TTC549 (cell line): Measurements from ENCODE around the gene RBM33.
"Not testable (repeated sequence)": the region's sequence is repeated elsewhere in the genome, so short reads cannot be mapped to it uniquely, and the experiment has no call there.

Source experiments
- FAIRE-seq: peaks from 2 replicates; lab custom pipeline; 2012; peaks lifted over from hg19 to GRCh38; lab: Jason Lieb, UNC

The RBM33 gene, protein sequence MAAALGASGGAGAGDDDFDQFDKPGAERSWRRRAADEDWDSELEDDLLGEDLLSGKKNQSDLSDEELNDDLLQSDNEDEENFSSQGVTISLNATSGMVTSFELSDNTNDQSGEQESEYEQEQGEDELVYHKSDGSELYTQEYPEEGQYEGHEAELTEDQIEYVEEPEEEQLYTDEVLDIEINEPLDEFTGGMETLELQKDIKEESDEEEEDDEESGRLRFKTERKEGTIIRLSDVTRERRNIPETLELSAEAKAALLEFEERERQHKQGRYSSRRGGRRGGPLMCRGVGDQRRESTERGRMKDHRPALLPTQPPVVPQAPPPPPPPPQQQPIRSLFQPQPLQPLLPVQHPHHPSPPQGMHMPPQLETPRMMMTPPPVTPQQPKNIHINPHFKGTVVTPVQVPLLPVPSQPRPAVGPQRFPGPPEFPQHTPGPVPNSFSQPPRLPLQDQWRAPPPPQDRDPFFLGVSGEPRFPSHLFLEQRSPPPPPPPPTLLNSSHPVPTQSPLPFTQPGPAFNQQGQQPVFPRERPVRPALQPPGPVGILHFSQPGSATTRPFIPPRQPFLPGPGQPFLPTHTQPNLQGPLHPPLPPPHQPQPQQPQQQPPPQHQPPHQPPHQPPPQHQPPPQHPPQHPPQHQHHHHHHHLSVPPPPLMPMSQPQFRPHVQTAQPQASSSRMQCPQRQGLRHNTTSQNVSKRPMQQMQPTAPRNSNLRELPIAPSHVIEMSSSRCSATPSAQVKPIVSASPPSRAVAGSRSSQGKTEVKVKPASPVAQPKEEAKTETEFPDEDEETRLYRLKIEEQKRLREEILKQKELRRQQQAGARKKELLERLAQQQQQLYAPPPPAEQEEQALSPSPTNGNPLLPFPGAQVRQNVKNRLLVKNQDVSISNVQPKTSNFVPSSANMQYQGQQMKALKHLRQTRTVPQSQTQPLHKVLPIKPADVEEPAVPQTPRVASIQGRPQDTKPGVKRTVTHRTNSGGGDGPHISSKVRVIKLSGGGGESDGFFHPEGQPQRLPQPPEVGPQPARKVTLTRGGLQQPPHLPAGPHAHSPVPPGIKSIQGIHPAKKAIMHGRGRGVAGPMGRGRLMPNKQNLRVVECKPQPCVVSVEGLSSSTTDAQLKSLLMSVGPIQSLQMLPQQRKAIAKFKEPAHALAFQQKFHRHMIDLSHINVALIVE

DNA sequence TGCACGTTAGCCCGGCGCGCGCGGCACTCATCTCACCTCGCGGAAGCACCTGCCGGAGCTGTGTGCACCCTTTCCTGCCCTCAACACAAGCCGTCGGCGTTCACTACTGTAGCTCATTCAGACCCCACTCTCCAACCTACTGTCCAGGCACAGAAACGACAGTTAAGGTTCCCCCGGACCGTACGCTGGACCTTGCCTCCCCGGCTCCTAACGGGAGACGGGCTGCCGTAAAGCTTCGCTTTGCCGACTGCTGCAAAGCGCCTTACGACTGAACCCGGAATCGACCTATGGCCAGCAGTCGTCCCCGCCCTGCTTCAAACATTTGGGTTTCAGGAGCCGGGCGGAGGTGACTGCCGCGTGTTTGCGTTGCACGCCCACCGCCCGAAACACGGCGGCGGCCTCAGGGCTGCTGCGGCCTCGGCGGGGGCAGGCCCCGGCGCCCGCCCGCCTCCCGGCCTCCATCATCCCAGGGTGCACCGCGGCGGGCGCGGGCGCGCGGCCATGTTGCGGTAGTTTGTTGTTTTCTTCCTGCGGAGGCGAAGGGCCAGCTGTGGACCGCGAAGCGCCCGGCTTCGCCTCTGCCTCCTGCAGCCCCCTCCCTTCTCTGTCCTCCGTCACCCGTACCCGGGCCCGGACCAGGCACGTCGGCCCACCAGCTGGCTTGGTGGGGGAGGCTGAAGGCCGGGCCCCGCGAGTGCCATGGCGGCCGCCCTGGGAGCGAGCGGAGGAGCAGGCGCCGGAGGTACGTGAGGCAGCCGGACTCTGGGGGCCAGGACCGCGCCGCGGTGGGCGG lies at the start of gene RBM33:
RBM33 (plus strand) TSS at position 484 of the 793 bp plus-strand sequence; CDS start at position 700, 216 bp downstream.
- no peak for FAIRE-seq

DNA sequence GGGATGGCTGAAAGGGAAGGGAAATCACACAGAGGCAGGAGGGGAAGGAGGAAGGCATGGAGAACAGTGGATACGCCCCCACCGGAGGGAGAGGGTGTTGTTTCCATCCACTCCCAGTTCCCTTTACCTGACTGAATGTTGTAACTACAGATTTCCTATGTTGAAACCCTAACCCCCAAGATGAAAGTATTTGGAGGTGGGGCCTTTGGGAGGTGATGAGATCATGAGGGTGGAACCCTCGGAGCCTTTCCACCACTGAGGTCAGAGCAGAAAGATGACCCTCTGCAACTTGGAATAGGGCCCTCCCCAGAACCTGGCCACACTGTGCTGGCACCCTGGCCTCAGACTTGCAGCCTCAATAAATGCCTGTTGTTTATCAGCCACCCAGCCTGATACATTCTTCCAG lies 49.5 kb upstream of the RBM33 start:
- no peak for FAIRE-seq

DNA sequence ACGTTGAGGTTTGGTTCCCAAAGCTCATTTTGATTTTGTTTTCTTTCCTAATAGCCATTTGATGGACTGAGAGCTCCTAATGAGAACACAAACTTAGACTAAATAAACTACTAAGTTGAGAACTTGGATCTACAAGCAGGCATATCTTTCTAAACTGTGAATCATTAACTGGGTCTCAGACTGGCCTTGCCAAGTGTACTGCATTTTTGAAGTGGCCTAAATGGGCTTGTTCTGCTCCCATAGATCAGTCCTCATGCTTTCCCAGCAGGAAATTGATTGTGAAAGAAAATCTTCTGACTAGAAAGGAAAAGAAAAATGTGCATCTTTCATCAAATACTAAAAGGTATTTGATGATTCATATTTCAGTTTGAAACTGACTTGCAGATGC lies 46.7 kb upstream of the RBM33 start:
- FAIRE-seq = no peak

DNA sequence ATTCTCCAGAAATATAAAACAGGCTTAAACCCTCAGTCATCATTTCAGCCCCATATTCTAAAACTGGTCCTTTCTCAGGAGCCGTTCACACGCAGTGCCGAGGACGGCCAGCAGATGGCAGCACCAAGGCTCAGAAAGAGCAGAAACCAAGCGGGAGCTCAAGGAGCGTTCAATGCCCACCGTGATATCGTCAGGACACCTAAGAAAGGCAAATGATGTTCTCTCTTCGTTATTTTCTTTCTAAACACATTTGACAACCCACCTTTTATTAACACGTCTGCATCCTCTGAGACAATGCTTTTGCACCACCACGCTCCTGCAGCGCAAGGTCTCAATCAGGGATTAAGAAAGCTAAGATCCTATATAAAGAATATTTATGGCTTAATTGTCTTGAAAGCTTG lies 45.7 kb upstream of the RBM33 start:
- peak; percentile 31 for FAIRE-seq

DNA sequence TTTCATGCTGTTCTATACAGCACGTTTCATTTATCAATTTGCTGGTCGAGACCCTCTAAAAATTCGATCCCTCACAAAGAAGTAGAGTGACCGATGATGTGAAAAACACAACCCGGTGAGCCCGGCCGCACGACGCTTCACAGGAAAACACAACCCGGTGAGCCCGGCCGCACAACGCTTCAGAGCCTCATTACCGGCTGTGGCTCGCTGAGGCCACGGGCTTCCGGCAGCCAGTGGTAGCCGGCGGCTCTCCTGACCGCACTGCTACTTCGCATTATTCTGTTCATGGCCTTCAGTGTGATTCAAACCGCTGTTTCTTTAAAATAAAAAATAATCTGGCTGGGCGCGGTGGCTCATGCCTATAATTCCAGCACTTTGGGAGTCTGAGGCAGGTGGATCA lies 42.3 kb upstream of the RBM33 start:
- FAIRE-seq = no peak

DNA sequence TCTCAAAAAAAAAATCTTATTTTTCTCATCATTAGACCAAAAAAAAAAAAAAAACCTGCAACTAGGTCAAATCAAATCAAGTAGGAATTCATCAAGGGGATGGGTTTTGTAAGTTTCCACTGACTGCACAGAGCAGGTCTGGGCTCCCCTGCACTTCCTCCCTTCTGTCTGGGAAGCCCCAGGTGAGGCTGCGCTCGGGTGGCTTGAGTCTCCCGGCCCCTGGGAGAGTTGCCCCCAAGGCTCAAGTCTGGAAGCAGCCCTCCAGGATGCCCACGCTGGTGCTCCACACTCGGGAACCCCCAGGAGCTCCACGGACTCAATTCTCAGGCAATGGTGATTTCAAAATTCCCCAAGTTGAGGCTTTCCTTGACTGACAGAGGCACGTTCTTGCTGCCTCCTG lies 41.7 kb upstream of the RBM33 start:
- FAIRE-seq = no peak

DNA sequence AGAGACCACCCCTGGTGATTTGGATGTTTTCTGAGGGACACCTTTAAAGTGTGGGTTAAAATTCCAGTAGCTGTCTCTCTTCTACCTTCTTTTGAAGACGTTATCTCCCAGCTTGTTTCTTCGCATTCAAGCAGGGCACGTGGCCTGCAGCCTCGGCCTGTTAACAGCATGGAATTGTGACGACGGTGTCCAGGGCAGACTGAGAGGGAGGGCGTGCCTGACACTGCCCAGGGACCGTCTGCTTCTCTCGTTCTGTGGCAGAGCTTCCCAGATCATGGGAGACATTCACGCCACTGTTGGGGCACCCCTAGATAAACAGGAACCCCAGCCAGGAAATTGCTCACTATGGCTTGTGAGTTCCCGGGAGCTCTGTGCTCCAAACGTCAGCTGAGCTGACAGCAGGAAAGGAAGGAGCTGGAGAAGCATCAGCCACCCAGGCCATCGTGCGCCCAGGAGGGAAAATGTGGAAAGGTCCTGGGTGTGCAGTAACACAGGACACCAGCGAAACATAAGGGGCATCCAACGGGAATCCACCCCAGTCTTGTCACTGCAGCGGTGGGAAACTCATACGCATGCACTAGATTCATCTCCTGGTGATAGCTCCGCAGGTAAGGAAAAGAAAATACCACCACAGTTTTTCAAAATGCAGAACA lies 41.1 kb upstream of the RBM33 start:
- FAIRE-seq = no peak

DNA sequence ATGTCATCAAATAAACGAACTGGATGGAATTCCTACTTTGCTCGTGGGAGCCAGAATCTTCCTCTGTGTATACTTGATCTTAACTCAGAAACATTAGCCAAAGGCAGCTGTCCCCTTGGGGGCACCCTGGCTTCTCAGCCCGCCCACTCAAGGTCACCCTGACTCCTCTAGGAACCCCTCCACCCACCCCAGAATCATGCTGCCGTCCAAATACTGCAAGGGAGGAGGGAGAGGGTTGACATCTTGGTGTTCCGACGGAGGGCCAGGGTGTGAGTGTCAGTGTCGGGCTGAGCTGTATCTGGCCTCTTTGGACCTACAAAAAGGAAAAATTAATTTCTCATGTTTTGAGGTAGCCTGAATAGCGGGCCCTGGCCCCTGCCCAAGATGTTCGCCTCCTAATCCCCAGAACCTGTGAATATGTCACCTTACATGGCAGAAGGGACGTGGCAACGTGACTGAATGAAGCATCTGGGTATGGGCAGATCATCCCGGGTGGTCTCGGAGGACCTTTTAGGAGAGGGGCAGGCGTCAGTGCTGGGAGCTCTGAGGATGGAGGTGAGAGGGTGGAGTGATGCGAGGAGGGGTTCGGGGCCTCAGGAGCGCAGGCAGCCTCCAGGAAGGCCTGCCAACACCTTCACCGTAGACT lies 40.5 kb upstream of the RBM33 start:
- no peak for FAIRE-seq

DNA sequence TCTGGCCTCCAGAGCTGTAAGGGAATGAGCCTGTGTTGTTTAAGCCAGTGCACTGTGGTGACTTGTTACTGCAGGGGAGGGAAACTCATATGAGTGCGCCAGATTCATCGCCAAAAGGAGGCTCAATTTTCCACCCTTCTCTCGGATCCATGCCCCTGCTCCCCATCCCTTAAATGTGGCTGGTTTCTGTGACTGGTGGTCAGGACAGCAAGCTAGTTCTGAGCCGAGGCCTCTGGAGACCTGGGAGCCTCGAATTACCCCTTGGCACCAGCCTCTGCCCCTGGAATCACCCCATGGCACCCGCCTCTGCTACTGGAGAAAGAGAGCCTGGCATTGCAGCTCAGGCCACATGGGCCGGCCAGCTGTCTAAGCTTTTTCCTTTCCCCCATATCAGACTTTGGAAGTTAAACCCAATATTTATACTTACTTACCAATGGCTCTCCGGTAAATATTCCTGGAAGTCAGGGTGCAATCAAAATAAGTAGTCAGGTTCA lies 39.9 kb upstream of the RBM33 start:
- no peak for FAIRE-seq

DNA sequence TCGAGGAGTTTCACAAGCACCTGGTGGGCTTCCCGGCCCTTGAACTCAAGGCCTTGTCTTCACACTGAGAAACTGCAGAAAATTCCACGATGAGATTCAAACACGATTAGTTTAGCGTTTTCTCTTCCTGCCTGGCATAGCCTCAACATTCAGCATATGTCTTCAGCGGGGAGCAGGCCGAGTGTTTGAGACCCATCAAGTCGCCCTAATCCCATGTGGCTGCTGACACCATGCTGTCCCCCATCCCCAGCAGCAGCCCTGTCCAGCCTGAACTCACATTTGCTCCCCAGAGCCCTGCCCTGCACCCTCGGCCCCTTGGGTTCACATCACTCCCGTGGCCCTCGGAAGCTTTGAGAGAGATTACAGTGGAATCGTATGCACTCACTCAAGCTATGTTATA lies 35.3 kb upstream of the RBM33 start:
- FAIRE-seq = no peak

DNA sequence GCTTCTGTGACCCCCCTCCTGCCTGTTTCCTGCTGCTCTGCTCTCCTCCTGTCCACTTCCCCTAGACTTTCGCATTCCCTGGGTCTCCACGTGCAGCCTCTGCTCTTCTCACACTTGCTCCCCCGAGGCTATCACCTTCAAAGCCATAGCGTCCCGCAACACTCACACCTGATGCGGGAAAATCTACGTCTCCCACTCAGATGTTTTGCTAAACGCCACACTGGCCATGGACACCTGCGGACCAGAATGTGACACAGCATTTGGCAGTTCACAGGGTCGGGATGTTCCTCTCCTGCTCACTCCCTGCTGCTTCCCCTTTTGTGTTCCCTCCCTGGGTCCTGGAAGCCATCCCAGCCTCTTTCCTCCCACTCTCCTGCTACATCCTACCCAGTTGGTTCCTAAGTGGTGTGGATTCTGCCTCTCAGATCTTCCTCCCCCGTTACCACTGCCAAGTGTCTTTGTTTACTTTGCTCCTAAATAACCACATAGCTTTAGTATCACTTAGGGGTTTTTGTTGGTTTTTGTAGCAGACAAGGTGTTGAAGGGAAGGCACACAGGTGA lies 33.7 kb upstream of the RBM33 start:
- no peak for FAIRE-seq

DNA sequence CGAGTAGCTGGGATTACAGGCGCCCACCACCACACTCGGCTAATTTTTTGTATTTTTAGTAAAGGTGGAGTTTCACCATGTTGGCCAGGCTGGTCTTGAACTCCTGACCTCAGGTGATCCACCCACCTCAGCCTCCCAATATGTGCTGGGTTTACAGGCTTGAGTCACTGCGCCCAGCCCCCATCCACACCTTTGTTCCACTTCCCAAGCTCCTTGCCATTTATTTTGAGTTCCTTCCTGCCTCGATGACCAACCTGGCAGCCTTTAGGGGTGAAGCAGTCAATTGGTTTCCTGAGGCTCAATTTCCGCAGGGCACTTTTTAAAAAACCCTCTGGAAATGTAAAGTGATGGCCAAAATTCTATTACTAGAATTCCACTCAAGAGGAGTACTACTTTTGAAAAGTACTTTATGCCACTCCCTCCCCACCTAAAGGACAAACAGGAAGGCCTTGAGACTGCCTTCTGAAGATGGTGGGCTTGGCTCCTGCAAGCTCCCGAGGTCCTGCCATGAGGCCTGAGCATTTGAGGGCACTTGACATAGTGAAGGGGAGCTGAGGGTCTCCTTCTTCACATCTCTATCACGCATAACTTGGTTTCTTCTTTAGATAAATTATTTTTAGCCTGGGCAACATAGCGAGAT lies 32.5 kb upstream of the RBM33 start:
- FAIRE-seq = no peak

DNA sequence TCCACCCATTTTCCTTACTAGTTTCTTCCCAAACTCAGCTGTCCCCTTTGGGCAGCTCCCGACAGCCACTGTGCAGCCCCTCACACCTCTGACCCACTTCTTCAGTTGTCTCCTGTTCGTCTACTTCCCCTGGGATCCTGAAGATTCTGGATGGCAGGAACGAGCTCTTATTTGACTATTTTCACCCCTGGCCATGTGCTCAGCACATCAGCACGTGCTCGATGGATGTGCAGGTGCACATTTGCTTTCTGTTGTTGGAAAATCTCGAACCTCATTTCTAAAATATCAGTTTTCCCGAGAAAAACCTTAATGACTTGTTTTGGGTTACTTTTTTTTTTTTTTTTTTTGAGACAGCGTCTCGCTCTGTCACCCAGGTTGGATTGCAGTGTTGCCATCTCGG lies 31.8 kb upstream of the RBM33 start:
- FAIRE-seq = no peak

DNA sequence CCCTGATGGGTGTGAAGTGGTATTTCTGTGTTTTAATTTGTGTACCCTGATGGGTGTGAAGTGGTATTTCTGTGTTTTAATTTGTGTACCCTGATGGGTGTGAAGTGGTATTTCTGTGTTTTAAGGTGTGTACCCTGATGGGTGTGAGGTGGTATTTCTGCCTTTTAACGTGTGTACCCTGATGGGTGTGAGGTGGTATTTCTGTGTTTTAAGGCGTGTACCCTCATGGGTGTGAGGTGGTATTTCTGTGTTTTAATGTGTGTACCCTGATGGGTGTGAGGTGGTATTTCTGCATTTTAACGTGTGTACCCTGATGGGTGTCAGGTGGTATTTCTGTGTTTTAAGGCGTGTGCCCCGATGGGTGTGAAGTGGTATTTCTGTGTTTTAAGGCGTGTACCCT lies 29.4 kb upstream of the RBM33 start:
- not testable (repeated sequence) for FAIRE-seq

DNA sequence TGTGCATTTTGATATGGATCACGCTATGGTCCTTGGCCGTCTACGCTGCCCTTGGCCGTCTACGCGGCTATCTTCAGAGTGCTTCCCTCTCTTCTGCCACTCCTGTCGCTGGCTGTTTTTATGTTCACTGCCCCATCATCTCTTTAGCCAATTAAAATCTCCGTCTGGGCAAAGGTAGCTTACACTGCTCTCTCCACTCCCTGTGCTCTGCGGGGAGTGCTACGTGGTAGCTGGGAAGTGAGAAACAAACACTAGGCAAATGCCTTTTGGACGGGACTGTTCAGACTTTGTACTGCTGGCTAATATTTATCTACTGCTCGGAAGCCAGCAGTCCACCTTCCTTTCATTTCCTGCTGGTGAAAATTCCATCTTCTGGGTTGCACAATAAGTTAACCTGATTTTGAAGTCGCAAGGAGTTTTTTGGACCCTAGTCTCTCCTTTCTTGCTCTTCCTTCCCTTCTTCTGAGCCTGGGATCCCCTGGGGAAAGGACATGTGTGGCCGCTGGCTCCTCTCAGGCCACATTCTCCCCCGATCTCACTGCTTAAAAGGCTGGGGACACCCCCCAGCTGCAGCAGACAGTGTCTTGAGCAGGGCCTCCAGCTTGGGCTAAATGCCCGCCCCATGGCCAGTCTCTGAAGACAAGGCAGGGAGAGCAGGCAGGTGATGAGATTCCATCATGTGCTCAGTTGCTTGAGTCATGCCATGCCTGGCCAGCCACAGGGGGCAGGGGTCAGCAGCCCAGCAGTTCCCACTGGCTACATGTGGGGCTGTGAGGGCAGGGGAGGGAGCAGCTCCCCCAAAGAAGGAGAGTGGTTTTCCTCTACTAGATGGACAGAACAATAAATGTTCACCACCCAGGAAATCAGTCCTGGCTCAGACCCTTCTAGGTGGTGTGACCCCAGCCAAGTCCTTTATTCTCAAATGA lies 25.5 kb upstream of the RBM33 start:
- no peak for FAIRE-seq

DNA sequence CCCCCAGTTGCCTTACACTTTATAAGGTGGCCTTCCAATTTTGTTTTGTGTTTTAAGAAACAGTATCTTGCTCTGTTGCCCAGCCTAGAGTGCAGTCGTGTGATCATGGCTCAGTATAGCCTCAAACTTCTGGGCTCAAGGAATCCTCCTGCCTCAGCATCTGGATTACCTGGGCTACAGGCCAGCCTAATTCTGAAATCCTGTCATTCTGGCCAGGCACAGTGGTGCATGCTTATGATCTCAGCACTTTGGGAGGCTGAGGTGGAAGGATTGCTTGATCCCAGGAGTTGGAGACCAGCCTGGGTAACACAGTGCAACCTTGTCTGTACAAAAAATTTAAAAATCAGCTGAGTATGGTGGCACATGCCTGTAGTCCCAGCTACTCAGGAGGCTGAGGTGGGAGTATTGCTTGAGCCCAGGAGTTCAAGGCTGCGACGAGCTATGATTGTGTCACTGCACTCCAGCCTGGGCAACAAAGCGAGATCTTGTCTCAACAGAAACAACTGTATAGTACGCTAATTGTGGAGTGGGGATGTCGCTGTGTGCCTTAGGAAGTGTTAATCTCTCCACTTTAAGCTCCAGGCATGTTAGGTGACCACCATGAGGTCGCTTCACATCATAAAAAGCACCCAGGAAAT lies 24.7 kb upstream of the RBM33 start:
- FAIRE-seq = no peak

DNA sequence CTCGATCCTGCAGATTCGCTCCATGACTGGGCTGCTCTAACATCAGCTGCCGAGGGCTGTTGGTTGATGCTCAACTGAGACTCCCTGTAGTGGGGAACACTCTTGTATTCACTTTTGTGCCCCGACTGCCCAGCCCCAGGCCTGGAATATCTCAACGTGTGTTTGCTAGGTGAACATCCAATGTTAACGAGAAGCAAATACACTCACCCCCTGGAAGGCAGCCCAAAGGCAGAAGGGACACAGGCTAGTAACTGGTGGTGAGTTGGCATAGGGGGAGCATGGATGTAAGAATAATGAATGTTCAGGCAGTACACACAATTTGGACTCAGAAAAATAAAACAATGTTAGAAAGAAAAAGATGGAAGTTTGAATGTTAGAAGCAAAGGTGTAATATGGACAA lies 24.0 kb upstream of the RBM33 start:
- FAIRE-seq = no peak

DNA sequence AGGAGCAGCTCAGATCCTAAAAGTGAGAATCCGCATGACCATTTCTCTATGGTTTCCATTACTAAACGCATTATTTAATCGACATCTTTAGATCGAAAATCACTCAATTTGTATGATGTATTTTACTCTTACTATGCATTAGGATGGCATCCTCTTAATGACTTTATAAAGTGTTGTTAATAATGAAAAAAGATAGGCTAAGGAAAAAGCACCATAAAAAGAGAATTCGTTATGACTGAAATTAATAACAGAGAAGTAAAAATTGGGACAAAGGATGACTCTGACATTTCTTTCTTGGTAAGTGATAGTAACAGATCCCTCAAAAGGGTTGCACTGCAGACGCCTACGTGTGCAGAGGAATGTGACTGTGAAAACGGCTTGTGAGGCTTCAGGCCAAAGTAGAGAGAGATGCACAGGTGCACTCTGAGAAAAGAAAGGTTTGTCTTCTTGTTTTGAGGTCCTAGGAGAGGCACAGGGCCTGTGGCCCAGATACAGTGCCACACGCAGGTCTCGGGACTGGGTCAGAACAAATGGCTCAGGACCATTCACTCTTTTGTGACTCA lies 23.0 kb upstream of the RBM33 start:
- FAIRE-seq = no peak
